Muscle layer of colon (tissue), 2 donors: Measurements from ENCODE around the gene FAM47E.
"Not testable (repeated sequence)": the region's sequence is repeated elsewhere in the genome, so short reads cannot be mapped to it uniquely, and the experiment has no call there.

Experiments used
- H3K27ac ChIP-seq: one replicate; pipeline ENCODE4 v1.7.0; 2013; ENCODE audit warnings: low read depth, mild to moderate bottlenecking, low read length, moderate library complexity
- H3K27me3 ChIP-seq, 2 donors: one replicate each; pipeline ENCODE4 v1.7.0; 2013; ENCODE audit warnings: low read length in 2 of 2, mild to moderate bottlenecking in 2 of 2; ENCODE audit not compliant: insufficient read depth in 2 of 2, control insufficient read depth in 1 of 2
- H3K36me3 ChIP-seq: one replicate; pipeline ENCODE4 v1.7.0; 2013; ENCODE audit warnings: mild to moderate bottlenecking, low read length; ENCODE audit not compliant: insufficient read depth
- H3K4me1 ChIP-seq: one replicate; pipeline ENCODE4 v1.7.0; 2013; ENCODE audit warnings: mild to moderate bottlenecking, low read length; ENCODE audit not compliant: insufficient read depth
- H3K4me3 ChIP-seq, 2 donors: one replicate each; pipeline ENCODE4 v1.7.0; 2013; ENCODE audit warnings: low read length in 2 of 2, low read depth in 1 of 2, mild to moderate bottlenecking in 1 of 2, moderate library complexity in 1 of 2
- H3K9ac ChIP-seq: one replicate; pipeline ENCODE4 v1.7.0; 2013; ENCODE audit warnings: low read length
- H3K9me3 ChIP-seq: one replicate; pipeline ENCODE4 v1.7.0; 2013; ENCODE audit warnings: mild to moderate bottlenecking, low read length
- donor health status: abdominal sarcoma.
- donor health status: Adenocarcinoma of cecum.

Gene FAM47E

DNA sequence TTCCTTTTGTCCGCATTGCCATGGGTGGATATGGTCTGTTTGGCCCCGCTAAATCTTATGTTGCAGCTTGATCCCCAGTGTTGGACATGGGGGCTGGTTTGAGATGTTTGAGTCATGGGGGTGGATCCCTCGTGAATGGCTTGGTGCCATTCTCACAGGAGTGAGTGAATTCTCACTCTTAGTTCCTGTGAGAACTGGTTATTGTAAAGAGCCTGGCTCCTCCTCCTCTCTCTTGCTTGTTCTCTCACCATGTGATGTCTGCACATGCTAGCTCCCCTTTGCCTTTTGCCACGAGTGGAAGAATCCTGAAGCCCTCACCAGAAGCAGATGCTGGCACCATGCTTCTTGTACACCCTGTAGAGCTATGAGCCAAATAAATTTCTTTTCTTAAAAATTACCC is 32.4 kb downstream of the FAM47E start:
- H3K9me3 ChIP-seq: no peaks in the 10 kb centered on the region
- H3K36me3 ChIP-seq: no peaks in the 10 kb centered on the region
- H3K4me1 ChIP-seq: no peaks in the 10 kb centered on the region
- no peaks in the 10 kb centered on the region for H3K27me3 ChIP-seq
- no peak overlapping the region for H3K27ac ChIP-seq
- H3K4me3 ChIP-seq: no peak overlapping the region
- H3K9ac ChIP-seq: no peak overlapping the region

DNA sequence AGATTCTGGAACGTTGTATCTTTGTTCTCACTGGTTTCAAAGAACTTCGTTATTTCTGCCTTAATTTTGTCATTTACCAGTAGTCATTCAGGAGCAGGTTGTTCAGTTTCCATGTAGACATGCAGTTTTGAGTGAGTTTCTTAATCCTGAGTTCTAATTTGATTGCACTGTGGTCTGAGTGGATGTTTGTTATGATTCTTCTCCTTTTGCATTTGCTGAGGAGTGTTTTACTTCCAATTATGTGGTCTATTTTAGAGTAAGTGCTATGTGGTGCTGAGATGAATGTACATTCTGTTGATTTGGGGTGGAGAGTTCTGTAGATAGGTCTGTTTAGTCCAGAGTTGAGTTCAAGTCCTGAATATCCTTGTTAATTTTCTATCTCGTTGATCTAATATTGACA is 36.3 kb downstream of the FAM47E start:
- not testable (repeated sequence) for H3K9ac ChIP-seq, H3K27me3 ChIP-seq, H3K36me3 ChIP-seq, H3K27ac ChIP-seq, H3K9me3 ChIP-seq, H3K4me3 ChIP-seq, H3K4me1 ChIP-seq

DNA sequence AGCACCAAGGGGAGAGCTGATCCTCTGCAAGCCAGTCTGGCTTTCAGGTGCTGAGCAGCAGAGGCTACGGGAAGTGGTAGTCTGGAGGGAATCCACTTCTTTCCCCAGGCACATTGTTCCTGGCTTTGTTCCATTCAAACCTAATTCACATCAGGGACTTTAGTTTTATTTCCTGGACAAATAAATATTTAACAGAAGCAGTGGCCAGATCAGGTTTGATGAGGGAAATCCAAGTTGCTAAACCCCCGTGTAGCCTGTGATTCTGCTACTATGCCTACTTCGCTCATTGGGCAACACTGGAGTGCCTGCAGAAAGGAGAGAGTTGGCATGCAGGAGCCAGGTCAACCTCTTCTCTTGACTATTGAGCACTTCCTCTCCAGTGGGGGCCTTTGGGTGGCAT is 41.2 kb downstream of the FAM47E start:
- no peak overlapping the region for H3K9ac ChIP-seq
- no peaks in the 10 kb centered on the region for H3K4me1 ChIP-seq
- no peaks in the 10 kb centered on the region for H3K27me3 ChIP-seq
- H3K9me3 ChIP-seq: no peaks in the 10 kb centered on the region
- H3K4me3 ChIP-seq: no peak overlapping the region
- no peaks in the 10 kb centered on the region for H3K36me3 ChIP-seq
- H3K27ac ChIP-seq: no peak overlapping the region

DNA sequence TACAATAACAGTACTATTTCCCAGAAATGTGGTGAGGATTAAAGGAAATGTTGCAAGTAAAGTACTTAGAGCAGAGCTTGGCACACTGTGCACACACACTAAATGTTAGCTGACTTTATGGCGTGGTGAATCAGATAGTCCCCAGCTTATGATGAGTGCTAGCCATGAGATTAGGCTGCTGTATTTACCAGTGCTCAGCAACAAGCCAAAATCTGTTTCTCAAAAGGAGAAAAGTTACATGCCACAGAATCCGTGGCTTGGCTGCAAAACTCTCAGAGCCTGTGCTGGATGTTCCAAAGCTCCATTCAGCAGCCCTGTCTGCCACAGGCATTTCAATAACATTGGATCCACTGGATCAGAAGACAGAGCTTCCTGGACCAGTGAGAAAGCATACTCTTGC is 42.3 kb downstream of the FAM47E start:
- Histone ChIP-seq H3K9ac (no peak overlapping the region), H3K36me3 (no peaks in the 10 kb centered on the region), H3K9me3 (no peaks in the 10 kb centered on the region), H3K27me3 (no peaks in the 10 kb centered on the region), H3K4me3 (no peak overlapping the region), H3K4me1 (no peaks in the 10 kb centered on the region), H3K27ac (no peak overlapping the region)

DNA sequence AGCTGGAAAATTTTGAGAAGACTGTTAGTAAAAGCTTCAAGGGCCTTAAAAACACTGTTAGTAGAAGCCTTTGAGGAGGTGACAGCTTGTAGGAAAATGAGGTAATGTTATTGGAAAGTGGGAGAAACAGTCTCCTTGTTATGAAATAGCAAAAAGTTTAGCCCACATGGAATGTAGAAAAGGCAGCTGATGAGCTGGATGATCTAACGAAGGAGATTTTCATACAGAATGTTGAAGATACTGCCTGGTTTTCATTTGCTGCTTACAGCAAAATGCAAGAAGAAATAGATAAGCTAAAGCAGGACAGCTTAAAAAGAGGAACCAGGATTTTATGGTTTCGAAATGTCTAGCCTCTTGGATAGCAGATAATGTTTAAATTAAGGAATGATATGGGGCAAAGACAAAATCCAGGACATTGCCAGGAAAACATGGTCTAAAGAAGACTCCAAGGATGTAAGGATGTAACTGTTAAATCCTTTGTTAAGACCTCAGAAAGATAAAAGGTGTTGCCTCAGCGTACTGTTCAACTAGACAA is 44.8 kb downstream of the FAM47E start:
- no peak overlapping the region for H3K4me3 ChIP-seq
- H3K4me1 ChIP-seq: no peaks in the 10 kb centered on the region
- H3K36me3 ChIP-seq: no peaks in the 10 kb centered on the region
- no peaks in the 10 kb centered on the region for H3K9me3 ChIP-seq
- no peak overlapping the region for H3K27ac ChIP-seq
- H3K27me3 ChIP-seq: no peaks in the 10 kb centered on the region
- no peak overlapping the region for H3K9ac ChIP-seq

DNA sequence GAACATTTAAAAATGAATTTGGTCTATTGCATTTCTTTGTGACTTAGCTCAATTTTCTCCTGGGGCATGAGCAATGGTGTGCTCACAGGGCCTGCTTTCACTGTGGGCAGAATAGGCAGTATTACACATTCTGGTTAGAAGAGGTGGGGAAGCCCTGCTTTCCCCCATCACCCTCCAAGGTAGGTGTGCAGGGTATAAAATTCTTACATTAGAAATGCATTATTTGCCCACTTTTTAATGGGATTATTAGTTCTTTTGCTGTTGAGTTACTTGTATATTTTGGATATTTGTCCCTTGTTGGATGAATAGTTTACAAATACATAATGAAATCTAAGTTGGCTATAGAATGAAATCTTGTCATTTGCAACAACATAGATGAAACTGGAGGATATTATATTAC is 46.7 kb downstream of the FAM47E start:
- no peaks in the 10 kb centered on the region for H3K4me1 ChIP-seq
- no peaks in the 10 kb centered on the region for H3K36me3 ChIP-seq
- no peak overlapping the region for H3K9ac ChIP-seq
- H3K27ac ChIP-seq: no peak overlapping the region
- no peaks in the 10 kb centered on the region for H3K27me3 ChIP-seq
- no peak overlapping the region for H3K4me3 ChIP-seq
- H3K9me3 ChIP-seq: no peaks in the 10 kb centered on the region

DNA sequence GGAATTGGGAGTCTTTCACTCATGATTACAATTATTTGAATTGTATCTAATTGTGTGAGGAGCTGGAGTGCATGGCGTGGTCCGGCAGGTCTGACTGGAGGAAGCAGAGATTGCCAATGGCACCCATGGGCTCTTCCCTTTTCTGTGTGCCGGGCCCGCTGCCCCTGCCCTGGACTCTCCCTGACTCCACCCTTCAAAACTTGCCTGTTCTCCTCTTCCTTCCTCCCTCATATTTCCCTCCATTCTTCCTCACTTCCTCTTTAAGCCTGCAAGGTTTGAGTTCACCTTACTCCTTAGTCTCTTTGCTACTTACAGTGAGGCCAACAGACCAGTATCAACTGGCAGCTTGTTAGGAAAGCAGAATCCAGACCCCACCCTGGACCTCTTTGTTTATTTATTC is 48.5 kb downstream of the FAM47E start:
- H3K9me3 ChIP-seq: no peaks in the 10 kb centered on the region
- H3K36me3 ChIP-seq: no peaks in the 10 kb centered on the region
- H3K27me3 ChIP-seq: no peaks in the 10 kb centered on the region

DNA sequence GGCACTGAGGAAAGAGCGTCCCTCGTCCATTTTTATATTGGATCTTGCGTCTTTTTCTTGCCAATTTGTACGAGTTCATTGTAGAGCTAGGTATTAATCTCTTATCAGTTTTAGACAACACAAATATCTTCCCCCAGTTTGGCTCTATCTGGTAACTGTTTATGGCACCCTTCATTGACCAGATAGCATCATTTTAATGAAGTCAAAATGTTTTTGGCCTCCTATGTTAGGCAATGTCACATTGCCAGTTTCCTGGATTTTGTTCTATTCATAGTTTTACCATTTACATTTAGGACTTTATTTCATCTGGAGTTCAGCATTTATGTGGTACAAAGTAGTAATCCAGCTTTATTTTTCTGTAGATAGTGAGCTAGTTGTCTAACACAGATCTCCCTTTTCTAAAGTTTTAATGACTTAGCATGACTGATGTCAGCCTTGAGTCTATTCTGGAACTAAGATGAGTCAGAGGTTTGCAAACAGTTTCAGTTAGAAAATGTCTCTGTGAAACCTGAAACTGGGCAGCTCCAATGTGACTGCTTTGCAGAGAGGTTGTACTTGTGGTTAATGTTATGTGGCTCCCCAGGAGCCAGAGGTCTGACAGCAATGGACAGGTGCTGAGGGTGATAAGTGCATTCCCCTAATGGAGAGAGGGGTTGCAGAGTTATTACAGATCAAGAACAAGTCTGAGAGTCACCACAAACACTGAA is 49.7 kb downstream of the FAM47E start:
- Histone ChIP-seq H3K4me1 (peaks cover 10% of the 10 kb centered on the region), H3K9ac (no peak overlapping the region), H3K27ac (no peak overlapping the region), H3K4me3 (no peak overlapping the region), H3K36me3 (no peaks in the 10 kb centered on the region), H3K9me3 (no peaks in the 10 kb centered on the region), H3K27me3 (no peaks in the 10 kb centered on the region)

More for the DNA sequence above, 48.5 kb downstream of the FAM47E start:
- Histone ChIP-seq H3K9ac (no peak overlapping the region), H3K27ac (no peak overlapping the region), H3K4me1 (peaks cover 3% of the 10 kb centered on the region), H3K4me3 (no peak overlapping the region)

DNA sequence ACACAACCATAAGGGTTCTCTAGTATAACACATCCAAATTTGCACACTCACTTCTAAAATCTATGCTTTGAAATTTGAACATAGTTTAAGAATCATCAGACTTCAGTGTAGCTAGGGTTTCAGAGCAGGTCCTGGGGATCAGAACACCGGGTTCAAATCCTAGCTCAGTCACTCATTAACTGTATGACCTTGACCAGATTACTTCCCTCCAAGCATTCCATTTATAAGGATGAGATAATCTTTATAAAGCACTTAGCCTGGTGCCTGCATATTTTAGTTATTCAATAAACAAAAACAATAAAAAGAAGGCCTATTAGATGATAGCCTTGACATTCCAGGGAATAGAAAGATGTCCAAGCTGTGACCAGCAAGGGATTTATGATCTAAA is 50.2 kb downstream of the FAM47E start:
- Histone ChIP-seq H3K27me3 (no peaks in the 10 kb centered on the region), H3K36me3 (no peaks in the 10 kb centered on the region), H3K9me3 (no peaks in the 10 kb centered on the region), H3K27ac (no peak overlapping the region), H3K4me1 (peaks cover 10% of the 10 kb centered on the region), H3K4me3 (no peak overlapping the region), H3K9ac (no peak overlapping the region)

DNA sequence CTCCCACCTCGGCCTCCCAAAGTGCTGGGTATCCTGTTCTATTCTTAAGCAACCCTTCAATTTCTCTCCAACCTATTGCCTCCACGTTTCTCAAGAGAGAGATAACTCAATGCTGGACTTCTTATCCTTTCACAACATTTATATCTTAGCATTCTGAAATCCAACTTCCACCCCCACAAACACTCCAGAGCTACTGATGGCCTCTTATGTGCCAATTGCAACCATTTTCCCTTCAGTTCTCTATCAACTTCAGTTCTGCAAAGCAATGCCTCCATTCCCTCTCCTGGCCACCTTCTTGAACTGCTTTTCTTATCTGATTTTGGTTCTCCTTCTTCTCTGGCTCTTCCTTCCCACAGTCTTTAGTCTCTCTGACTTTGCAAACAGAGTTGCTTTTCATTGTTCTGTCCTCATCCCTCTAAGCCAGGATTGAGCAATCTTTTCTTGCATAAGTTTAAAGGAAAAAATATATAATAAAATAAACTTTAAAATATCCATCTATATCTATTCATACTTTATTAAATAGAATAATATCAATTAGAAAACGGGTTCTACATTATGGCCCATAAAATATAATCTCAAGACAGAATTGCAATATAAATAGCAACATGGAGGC is 51.4 kb downstream of the FAM47E start:
- no peak overlapping the region for H3K4me3 ChIP-seq
- H3K9ac ChIP-seq: no peak overlapping the region
- H3K9me3 ChIP-seq: no peaks in the 10 kb centered on the region
- H3K27ac ChIP-seq: no peak overlapping the region
- H3K27me3 ChIP-seq: no peaks in the 10 kb centered on the region
- H3K36me3 ChIP-seq: no peaks in the 10 kb centered on the region
- H3K4me1 ChIP-seq: peaks cover 16% of the 10 kb centered on the region

DNA sequence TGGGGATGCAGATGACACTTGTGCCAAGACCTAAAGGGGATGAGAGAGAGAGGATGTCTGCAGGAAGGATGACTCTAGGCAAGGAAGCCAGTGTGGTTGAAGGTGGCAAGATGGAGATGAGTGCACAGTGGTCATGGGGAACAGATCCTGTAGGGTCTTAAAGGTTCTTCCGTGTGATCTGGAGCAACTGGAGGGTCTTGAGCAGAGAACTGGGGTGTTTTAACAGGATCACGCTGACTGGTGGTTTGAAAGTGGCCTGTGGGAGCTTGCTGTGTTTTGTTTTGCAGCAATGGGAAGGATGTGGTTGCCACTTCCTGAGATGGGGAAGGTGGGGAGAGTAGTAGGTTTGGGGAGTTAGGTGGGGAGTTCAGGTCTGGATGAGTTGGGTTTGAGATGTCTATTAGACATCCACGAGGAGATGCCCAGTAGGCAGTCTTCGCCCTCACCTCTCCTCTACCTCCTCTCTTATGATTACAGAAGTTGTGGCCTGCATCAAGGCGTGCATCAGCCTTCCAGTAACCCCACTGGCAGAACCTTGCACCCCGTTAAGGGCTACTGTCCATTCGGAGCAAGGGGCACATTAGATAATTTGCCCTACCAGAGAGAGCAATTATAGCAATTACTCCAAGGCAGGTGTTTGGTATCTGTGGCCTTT is 53.6 kb downstream of the FAM47E start:
- Histone ChIP-seq H3K9me3 (no peaks in the 10 kb centered on the region), H3K4me3 (peak overlapping the region in 1 of 2 donors; percentile 91), H3K27ac (peak overlapping the region; percentile 64), H3K9ac (peak overlapping the region; percentile 34), H3K27me3 (no peaks in the 10 kb centered on the region), H3K36me3 (peaks cover 8% of the 10 kb centered on the region), H3K4me1 (peaks cover 27% of the 10 kb centered on the region)
